ENCODE results near the gene ZC3HAV1. TPM values are rescaled to one million over a fixed set of nuclear protein-coding genes. Genes with fewer than 3 reads are reported as not detected.

ZC3HAV1 gene
- total and polyA plus RNA-seq, 12 donors: 2.7 to 28.3 (median 6.4) TPM

- TF ChIP-seq CTCF (IDR thresholded peaks at IDR 0.05): no peak
- DNase-seq: no peak
- WGBS, 2 donors: 57 to 60% methylated on average over 3 of the region's 3 CpGs
- Histone ChIP-seq H3K4me1 (peaks cover 0 to 34% (median 8%) of the 10 kb centered on the region in 9 donors), H3K27ac (no peak overlapping the region), H3K9me3 (no peaks in the 10 kb centered on the region), H3K27me3 (no peaks in the 10 kb centered on the region), H3K36me3 (peaks cover 0 to 98% (median 25%) of the 10 kb centered on the region in 9 donors), H3K4me3 (no peak overlapping the region)
- no peak for ATAC-seq
- intact Hi-C loops (cut with DNase I): loop anchor here in 1 of 10 donors (10.0 kb wide), 1 partner anchor 613 kb away; no protein-coding TSS in a partner anchor
Measured at GRCh38 chr7:139047970-139048369, 61.5 kb downstream of the ZC3HAV1 start.

- peaks cover 0 to 80% (median 16%) of the 10 kb centered on the region in 9 donors for H3K36me3 ChIP-seq
Measured at GRCh38 chr7:139046143-139046542, 63.4 kb downstream of the ZC3HAV1 start.

GRCh38 chr7:139044813-139045794 is 64.4 kb downstream of the ZC3HAV1 start:
- H3K4me3 ChIP-seq: no peak overlapping the region
- peaks cover 0 to 70% (median 7%) of the 10 kb centered on the region in 9 donors for H3K36me3 ChIP-seq
- ATAC-seq: no peak
- H3K27ac ChIP-seq: peak overlapping the region in 3 of 10 donors; percentile 2 to 63 (median 14)
- no peak for DNase-seq
- H3K9me3 ChIP-seq: no peaks in the 10 kb centered on the region
- no peaks in the 10 kb centered on the region for H3K27me3 ChIP-seq
- H3K4me1 ChIP-seq: peaks cover 0 to 34% (median 8%) of the 10 kb centered on the region in 9 donors
- TF ChIP-seq CTCF (IDR thresholded peaks at IDR 0.05): no peak
- intact Hi-C loops (cut with DNase I): loop anchor here in 1 of 10 donors (10.0 kb wide), 1 partner anchor 610 kb away; no protein-coding TSS in a partner anchor
- WGBS, 2 donors: 92 to 95% methylated on average over 5 of the region's 5 CpGs

More at GRCh38 chr7:139046143-139046542, 63.4 kb downstream of the ZC3HAV1 start:
- WGBS, 2 donors: 47 to 50% methylated on average over 6 of the region's 6 CpGs
- intact Hi-C loops (cut with DNase I): loop anchor here in 1 of 10 donors (10.0 kb wide), 1 partner anchor 611 kb away; no protein-coding TSS in a partner anchor
- peak in 5 of 8 donors; percentile 49 to 74 (median 59) for ATAC-seq
- Histone ChIP-seq H3K9me3 (no peaks in the 10 kb centered on the region), H3K27me3 (no peaks in the 10 kb centered on the region), H3K27ac (peak overlapping the region in 4 of 10 donors; percentile 2 to 28 (median 10)), H3K4me1 (peaks cover 0 to 34% (median 8%) of the 10 kb centered on the region in 9 donors), H3K4me3 (no peak overlapping the region)
- no peak for TF ChIP-seq CTCF (IDR thresholded peaks at IDR 0.05)
- DNase-seq: no peak
